ENCODE measurements around the gene TIMM21.

GRCh38 chr18:74185860-74186259 is 37.5 kb downstream of the TIMM21 start:
- no peak for TF ChIP-seq CTCF (IDR thresholded peaks at IDR 0.05 in 2 of 3, conservative IDR thresholded peaks at IDR 0.05 in 1 of 3; ENCODE audit: insufficient read depth in 2 of 3, low read depth in 1 of 3, low read length in 3 of 3)
- TF ChIP-seq ZNF23 (CRISPR knock-in tag; IDR thresholded peaks at IDR 0.05), result no peak
- TF ChIP-seq ELF4 (CRISPR knock-in tag; IDR thresholded peaks at IDR 0.05), result no peak
- TF ChIP-seq SPI1 (IDR thresholded peaks at IDR 0.05; ENCODE audit: borderline replicate concordance, low read depth, low read length), result no peak
- TF ChIP-seq RAD21 (CRISPR knock-in tag; conservative IDR thresholded peaks at IDR 0.05 in 1 of 2, IDR thresholded peaks at IDR 0.05 in 1 of 2), result no peak
- TF ChIP-seq PHF8 (IDR thresholded peaks at IDR 0.05; ENCODE audit: borderline replicate concordance, low read length), result no peak

Data from K562 (cell line).